KMS-11 (cell line): ENCODE measurements around the gene HS2ST1.
"Not testable (repeated sequence)": the region's sequence is repeated elsewhere in the genome, so short reads cannot be mapped to it uniquely, and the experiment has no call there.

Experiments
- H2AFZ ChIP-seq: fragments of 200-600 bp; sonication (generic); 2 replicates; pipeline ENCODE4 v1.6.1; 2016; ENCODE audit warnings: antibody characterized with exemption, mixed run types, low read depth
- H3K27ac ChIP-seq: fragments of 200-600 bp; sonication (generic); 2 replicates; pipeline ENCODE4 v1.6.1; 2016; ENCODE audit warnings: mild to moderate bottlenecking, mixed run types
- H3K27me3 ChIP-seq: fragments of 200-600 bp; sonication (generic); 2 replicates; pipeline ENCODE4 v1.6.1; 2017; ENCODE audit warnings: mild to moderate bottlenecking, low read depth, mixed run types, moderate library complexity; ENCODE audit not compliant: insufficient read depth
- H3K36me3 ChIP-seq: fragments of 200-600 bp; sonication (generic); 2 replicates; pipeline ENCODE4 v1.6.1; 2017; ENCODE audit warnings: mild to moderate bottlenecking, mixed run types; ENCODE audit not compliant: insufficient read depth
- H3K4me1 ChIP-seq: fragments of 200-600 bp; sonication (generic); 2 replicates; pipeline ENCODE4 v1.6.1; 2016; ENCODE audit warnings: mild to moderate bottlenecking, low read depth, mixed run types; ENCODE audit not compliant: poor library complexity, severe bottlenecking
- H3K4me2 ChIP-seq: fragments of 200-600 bp; sonication (generic); 2 replicates; pipeline ENCODE4 v1.7.0; 2016; ENCODE audit warnings: mild to moderate bottlenecking, mixed run types
- H3K4me3 ChIP-seq: fragments of 200-600 bp; sonication (generic); IDR thresholded peaks from 2 replicates; pipeline ENCODE4 v1.6.1; 2017; ENCODE audit warnings: low read depth, low read length, mixed read lengths; ENCODE audit not compliant: insufficient read depth
- H3K79me2 ChIP-seq: fragments of 200-600 bp; sonication (generic); 2 replicates; pipeline ENCODE4 v1.6.1; 2016; ENCODE audit warnings: low read depth, mixed run types; ENCODE audit not compliant: insufficient read depth
- H3K9ac ChIP-seq: fragments of 200-600 bp; sonication (generic); 2 replicates; pipeline ENCODE4 v1.6.1; 2016; ENCODE audit warnings: mild to moderate bottlenecking, mixed run types
- H4K20me1 ChIP-seq: fragments of 200-600 bp; sonication (generic); 2 replicates; pipeline ENCODE4 v1.6.1; 2016; ENCODE audit warnings: mild to moderate bottlenecking, mixed run types; ENCODE audit not compliant: insufficient read depth
- CTCF ChIP-seq: fragments of 200-600 bp; sonication (generic); conservative IDR thresholded peaks from 2 replicates; pipeline ENCODE4 v1.6.1; 2017; ENCODE audit warnings: low read depth, mild to moderate bottlenecking, antibody characterized with exemption, low read length, moderate library complexity, mixed read lengths

HS2ST1 gene

GRCh38 chr1:87064986-87065385, 150.6 kb downstream of the HS2ST1 start:
- no peak overlapping the region for H2AFZ ChIP-seq
- H4K20me1 ChIP-seq, result no peaks in the 10 kb centered on the region
- H3K27me3 ChIP-seq, result no peaks in the 10 kb centered on the region
- 0 out of 2 replicates have a peak, but pooled peaks cover 5% of the 10 kb centered on the region for H3K79me2 ChIP-seq
- H3K4me1 ChIP-seq, result peaks cover 27% of the 10 kb centered on the region
- H3K9ac ChIP-seq, result no peak overlapping the region
- H3K4me2 ChIP-seq, result no peak overlapping the region
- H3K27ac ChIP-seq, result no peak overlapping the region
- no peak overlapping the region for H3K4me3 ChIP-seq
- no peak for TF ChIP-seq CTCF
- no peaks in the 10 kb centered on the region for H3K36me3 ChIP-seq

DNA sequence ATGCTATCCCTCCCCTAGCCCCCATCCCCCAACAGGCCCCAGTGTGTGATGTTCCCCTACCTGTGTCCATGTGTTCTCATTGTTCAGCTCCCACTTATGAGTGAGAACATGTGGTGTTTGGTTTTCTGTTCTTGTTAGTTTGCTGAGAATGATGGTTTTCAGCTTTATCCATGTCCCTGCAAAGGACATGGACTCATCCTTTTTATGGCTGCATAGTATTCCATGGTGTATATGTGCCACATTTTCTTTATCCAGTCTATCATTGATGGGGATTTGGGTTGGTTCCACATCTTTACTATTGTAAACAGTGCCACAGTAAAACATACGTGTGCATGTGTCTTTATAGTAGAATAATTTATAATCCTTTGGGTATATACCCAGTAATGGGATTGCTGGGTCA, 152.3 kb downstream of the HS2ST1 start:
- H3K79me2 ChIP-seq, result not testable (repeated sequence)

DNA sequence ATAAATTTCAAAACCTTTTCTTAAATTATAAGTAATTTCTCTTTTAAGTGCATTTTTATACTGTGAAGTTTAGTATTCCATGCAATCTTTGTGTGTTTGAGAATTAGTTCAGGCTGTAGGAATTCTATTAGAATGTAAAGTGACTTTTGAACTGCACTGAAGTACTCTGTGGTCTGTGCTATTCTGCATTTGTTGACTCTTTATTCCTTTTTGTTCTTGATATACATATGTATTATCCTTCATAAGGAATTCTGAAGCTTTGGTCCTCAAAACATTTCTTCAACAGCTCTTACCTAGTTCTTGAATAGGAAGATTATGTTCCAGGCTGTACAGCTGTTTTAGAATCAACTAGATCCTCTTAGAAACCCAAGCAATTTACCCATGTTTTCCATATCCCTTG, 158.0 kb downstream of the HS2ST1 start:
- no peak for TF ChIP-seq CTCF
- H3K27ac ChIP-seq, result no peak overlapping the region
- H3K4me3 ChIP-seq, result no peak overlapping the region
- no peak overlapping the region for H2AFZ ChIP-seq
- no peaks in the 10 kb centered on the region for H3K27me3 ChIP-seq
- no peaks in the 10 kb centered on the region for H3K4me1 ChIP-seq
- no peaks in the 10 kb centered on the region for H3K79me2 ChIP-seq
- H3K4me2 ChIP-seq, result no peak overlapping the region
- no peak overlapping the region for H3K9ac ChIP-seq
- H3K36me3 ChIP-seq, result no peaks in the 10 kb centered on the region
- H4K20me1 ChIP-seq, result no peaks in the 10 kb centered on the region

More for the DNA sequence above, 152.3 kb downstream of the HS2ST1 start:
- H3K27ac ChIP-seq, H3K36me3 ChIP-seq, H3K4me3 ChIP-seq, H2AFZ ChIP-seq, H4K20me1 ChIP-seq, H3K9ac ChIP-seq, H3K27me3 ChIP-seq, H3K4me2 ChIP-seq: not testable (repeated sequence)
- H3K4me1 ChIP-seq, result peaks cover 14% of the 10 kb centered on the region

DNA sequence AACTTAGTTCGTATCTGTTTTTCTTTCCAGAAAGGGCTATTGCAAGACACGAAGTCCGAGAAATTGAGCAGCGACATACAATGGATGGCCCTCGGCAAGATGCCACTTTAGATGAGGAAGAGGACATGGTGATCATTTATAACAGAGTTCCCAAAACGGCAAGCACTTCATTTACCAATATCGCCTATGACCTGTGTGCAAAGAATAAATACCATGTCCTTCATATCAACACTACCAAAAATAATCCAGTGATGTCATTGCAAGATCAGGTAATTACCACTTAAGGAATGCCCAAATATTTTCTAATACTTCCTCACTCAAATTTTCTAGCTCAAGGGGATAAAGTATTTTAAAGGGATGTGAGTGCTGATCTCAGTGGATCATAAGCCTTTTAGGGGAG, 158.5 kb downstream of the HS2ST1 start:
- Histone ChIP-seq H3K27ac (no peak overlapping the region), H3K79me2 (no peaks in the 10 kb centered on the region), H3K9ac (no peak overlapping the region), H4K20me1 (no peaks in the 10 kb centered on the region), H3K27me3 (no peaks in the 10 kb centered on the region), H2AFZ (no peak overlapping the region), H3K36me3 (no peaks in the 10 kb centered on the region), H3K4me1 (no peaks in the 10 kb centered on the region), H3K4me3 (no peak overlapping the region), H3K4me2 (no peak overlapping the region)
- no peak for TF ChIP-seq CTCF

GRCh38 chr1:87074001-87074795, 159.8 kb downstream of the HS2ST1 start:
- Histone ChIP-seq H3K9ac (no peak overlapping the region), H3K4me2 (no peak overlapping the region), H4K20me1 (no peaks in the 10 kb centered on the region)

More at GRCh38 chr1:87074001-87074795, 159.8 kb downstream of the HS2ST1 start:
- H3K27me3 ChIP-seq, result no peaks in the 10 kb centered on the region
- no peaks in the 10 kb centered on the region for H3K36me3 ChIP-seq
- H2AFZ ChIP-seq, result no peak overlapping the region
- H3K4me1 ChIP-seq, result no peaks in the 10 kb centered on the region
- no peak for TF ChIP-seq CTCF
- H3K4me3 ChIP-seq, result no peak overlapping the region
- H3K27ac ChIP-seq, result no peak overlapping the region
- H3K79me2 ChIP-seq, result no peaks in the 10 kb centered on the region
